Kidney (tissue), 14 donors: ENCODE measurements around the gene GRIA4. TPM values are rescaled to one million over a fixed set of nuclear protein-coding genes. Genes with fewer than 3 reads are reported as not detected.

ENCODE experiments used
- DNase-seq, 5 donors: peaks; one replicate each; pipeline ENCODE4 v3.0.0-alpha.2; 2013 to 2020
- FAIRE-seq: peaks from 2 replicates; lab custom pipeline; 2012; peaks lifted over from hg19 to GRCh38; lab: Jason Lieb, UNC
- H3K27ac ChIP-seq, 2 donors: one replicate each; pipeline ENCODE4 v1.7.0; 2013; ENCODE audit warnings: low read depth in 2 of 2, low read length in 2 of 2, inconsistent platforms in 1 of 2
- H3K27me3 ChIP-seq: one replicate; pipeline ENCODE4 v1.7.1; 2013; ENCODE audit warnings: low read length, inconsistent platforms; ENCODE audit not compliant: control insufficient read depth, insufficient read depth
- H3K36me3 ChIP-seq, 3 donors: one replicate each; pipeline versions ENCODE4 v1.7.0 to v1.7.1; 2013; ENCODE audit warnings: low read length in 3 of 3, control low read depth in 1 of 3, inconsistent platforms in 1 of 3; ENCODE audit not compliant: insufficient read depth in 3 of 3, control insufficient read depth in 2 of 3
- H3K4me1 ChIP-seq, 3 donors: one replicate each; pipeline versions ENCODE4 v1.7.0 to v1.7.1; 2013; ENCODE audit warnings: low read length in 3 of 3, inconsistent platforms in 1 of 3, low read depth in 1 of 3; ENCODE audit not compliant: control insufficient read depth in 2 of 3, insufficient read depth in 2 of 3
- H3K4me3 ChIP-seq, 3 donors: one replicate each; pipeline versions ENCODE4 v1.7.0 to v1.8.1; 2013; ENCODE audit warnings: low read length in 3 of 3, control low read depth in 1 of 3, inconsistent platforms in 1 of 3
- H3K9ac ChIP-seq, 3 donors: one replicate each; pipeline versions ENCODE4 v1.7.0 to v1.7.1; 2013; ENCODE audit warnings: low read length in 3 of 3, control low read depth in 1 of 3, inconsistent platforms in 1 of 3
- H3K9me3 ChIP-seq, 3 donors: one replicate each; pipeline versions ENCODE4 v1.7.0 to v1.7.1; 2013; ENCODE audit warnings: low read length in 3 of 3, control low read depth in 1 of 3, inconsistent platforms in 1 of 3; ENCODE audit not compliant: control insufficient read depth in 2 of 3, insufficient read depth in 1 of 3
- intact Hi-C: fragments of 100-400 bp; cut with DNase I; formaldehyde crosslinking; loops from one replicate; pipeline ENCODE4 v1.11.1; 2022
- polyA plus RNA-seq: library from polyadenylated mRNA; stranded (reverse); fragments of 350-450 nt; fragmentation: Illumina TruSeq; extraction: RNeasy Lipid Tissue Mini Kit (QIAGEN cat#74804); gene quantifications from one replicate; pipeline ENCODE4 v1.2.3, GENCODE V29; 2014; ENCODE audit warnings: low read depth, low replicate concordance; ENCODE audit not compliant: insufficient read depth
- total RNA-seq: library from RNA; stranded (reverse); fragmentation: NEBNext Ultra II Directional; extraction: Animal tissue kit (Norgen Biotek cat#: 25700); gene quantifications from one replicate; pipeline ENCODE4 v1.2.1, GENCODE V29; 2021
- TF ChIP-seq, protein P1 (sequence below): IDR thresholded peaks from 3 replicates; pipeline ENCODE4 v1.5.1; 2012; ENCODE audit warnings: mild to moderate bottlenecking, moderate library complexity, borderline replicate concordance; ENCODE audit not compliant: insufficient read depth; ENCODE audit errors: extremely low read depth
- donor health status: control.
- donor health status: control.
- donor health status: control.
- donor health status: control.
- donor health status: control.
- donor health status: DM: yes; HTN: yes; CAD: no.
- donor health status: Normal renal cell carcinoma (clear cell type).

GRIA4 gene
- total and polyA plus RNA-seq, 2 donors from 2014 or later: 0.45 TPM; not detected in 1

GRCh38 chr11:105696000-105696399, 86.1 kb downstream of the GRIA4 start:
- TF ChIP-seq, protein P1, sequence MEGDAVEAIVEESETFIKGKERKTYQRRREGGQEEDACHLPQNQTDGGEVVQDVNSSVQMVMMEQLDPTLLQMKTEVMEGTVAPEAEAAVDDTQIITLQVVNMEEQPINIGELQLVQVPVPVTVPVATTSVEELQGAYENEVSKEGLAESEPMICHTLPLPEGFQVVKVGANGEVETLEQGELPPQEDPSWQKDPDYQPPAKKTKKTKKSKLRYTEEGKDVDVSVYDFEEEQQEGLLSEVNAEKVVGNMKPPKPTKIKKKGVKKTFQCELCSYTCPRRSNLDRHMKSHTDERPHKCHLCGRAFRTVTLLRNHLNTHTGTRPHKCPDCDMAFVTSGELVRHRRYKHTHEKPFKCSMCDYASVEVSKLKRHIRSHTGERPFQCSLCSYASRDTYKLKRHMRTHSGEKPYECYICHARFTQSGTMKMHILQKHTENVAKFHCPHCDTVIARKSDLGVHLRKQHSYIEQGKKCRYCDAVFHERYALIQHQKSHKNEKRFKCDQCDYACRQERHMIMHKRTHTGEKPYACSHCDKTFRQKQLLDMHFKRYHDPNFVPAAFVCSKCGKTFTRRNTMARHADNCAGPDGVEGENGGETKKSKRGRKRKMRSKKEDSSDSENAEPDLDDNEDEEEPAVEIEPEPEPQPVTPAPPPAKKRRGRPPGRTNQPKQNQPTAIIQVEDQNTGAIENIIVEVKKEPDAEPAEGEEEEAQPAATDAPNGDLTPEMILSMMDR: no peak
- H3K27ac ChIP-seq: no peak overlapping the region
- H3K27me3 ChIP-seq: no peaks in the 10 kb centered on the region
- intact Hi-C loops: no loop called here
- no peak overlapping the region for H3K9ac ChIP-seq
- DNase-seq (no peak), FAIRE-seq (no peak)
- H3K4me1 ChIP-seq: no peaks in the 10 kb centered on the region
- no peaks in the 10 kb centered on the region for H3K9me3 ChIP-seq
- H3K36me3 ChIP-seq: no peaks in the 10 kb centered on the region
- H3K4me3 ChIP-seq: no peak overlapping the region

GRCh38 chr11:105697291-105697690, 87.4 kb downstream of the GRIA4 start:
- Histone ChIP-seq H3K27me3 (no peaks in the 10 kb centered on the region), H3K36me3 (no peaks in the 10 kb centered on the region), H3K4me1 (no peaks in the 10 kb centered on the region), H3K9me3 (no peaks in the 10 kb centered on the region), H3K9ac (no peak overlapping the region), H3K4me3 (no peak overlapping the region), H3K27ac (no peak overlapping the region)
- TF ChIP-seq, protein P1: no peak
- intact Hi-C loops: no loop called here
- DNase-seq: no peak
- FAIRE-seq: no peak

DNA sequence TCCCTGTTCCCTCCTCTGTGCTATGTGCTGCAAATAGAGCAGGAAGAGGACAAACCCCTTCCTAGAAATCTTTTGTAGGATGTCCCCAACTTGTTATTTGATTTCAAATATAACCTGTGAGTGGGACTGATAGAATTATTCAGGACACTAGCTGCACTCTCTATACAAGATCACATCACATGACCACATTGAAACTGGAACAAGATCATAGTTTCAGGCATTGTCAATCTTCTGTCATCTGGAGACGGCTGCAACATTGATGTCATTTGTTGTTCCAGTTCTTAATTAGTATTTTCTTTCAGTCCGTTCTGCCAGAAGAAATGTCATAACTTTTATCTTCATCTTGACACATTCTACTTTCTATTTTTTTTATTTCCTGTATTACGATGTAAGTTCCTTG, 89.3 kb downstream of the GRIA4 start:
- intact Hi-C loops: no loop called here
- TF ChIP-seq, protein P1: no peak
- Histone ChIP-seq H3K36me3 (no peaks in the 10 kb centered on the region), H3K9me3 (no peaks in the 10 kb centered on the region), H3K27ac (no peak overlapping the region), H3K9ac (no peak overlapping the region), H3K27me3 (no peaks in the 10 kb centered on the region), H3K4me3 (no peak overlapping the region), H3K4me1 (no peaks in the 10 kb centered on the region)
- no peak for FAIRE-seq
- no peak for DNase-seq

- DNase-seq: no peak
- H3K27ac ChIP-seq: no peak overlapping the region
- no peaks in the 10 kb centered on the region for H3K4me1 ChIP-seq
- no peak overlapping the region for H3K9ac ChIP-seq
- intact Hi-C loops: no loop called here
- TF ChIP-seq, protein P1: no peak
- no peaks in the 10 kb centered on the region for H3K36me3 ChIP-seq
- H3K4me3 ChIP-seq: no peak overlapping the region
- H3K9me3 ChIP-seq: no peaks in the 10 kb centered on the region
- no peak for FAIRE-seq
- H3K27me3 ChIP-seq: no peaks in the 10 kb centered on the region
These were observed 90.4 kb downstream of the GRIA4 start for GRCh38 chr11:105700271-105700670.
